ENCODE data around the gene ZNF827.

DNA sequence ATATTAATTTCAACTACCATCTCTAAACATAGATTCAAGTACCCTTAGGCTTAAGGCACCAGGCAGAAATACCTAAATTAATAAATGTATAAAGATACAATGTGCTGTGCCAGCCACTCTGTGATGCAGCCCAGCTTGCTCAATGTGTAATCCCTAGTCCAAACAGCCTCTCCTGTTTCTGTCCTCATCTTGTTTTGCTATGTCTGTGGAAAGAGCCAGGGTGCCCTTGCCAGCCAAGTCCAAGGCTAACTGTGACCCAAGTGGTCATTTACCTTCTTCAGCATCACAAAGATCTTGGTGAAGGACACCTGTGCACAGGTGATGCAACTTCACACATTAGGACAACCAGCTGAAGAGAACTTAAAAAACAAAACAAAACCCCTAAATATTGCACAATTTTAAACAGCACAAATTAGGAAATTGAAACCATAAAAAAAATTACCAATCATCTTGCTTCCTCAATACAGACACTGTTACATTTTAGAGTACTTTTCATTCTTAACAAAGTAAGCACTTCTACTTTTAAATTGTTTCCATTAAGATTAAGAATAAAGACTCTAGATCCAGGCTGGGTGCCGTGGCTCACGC lies 169.1 kb downstream of the ZNF827 start:
- TF ChIP-seq, protein P1, sequence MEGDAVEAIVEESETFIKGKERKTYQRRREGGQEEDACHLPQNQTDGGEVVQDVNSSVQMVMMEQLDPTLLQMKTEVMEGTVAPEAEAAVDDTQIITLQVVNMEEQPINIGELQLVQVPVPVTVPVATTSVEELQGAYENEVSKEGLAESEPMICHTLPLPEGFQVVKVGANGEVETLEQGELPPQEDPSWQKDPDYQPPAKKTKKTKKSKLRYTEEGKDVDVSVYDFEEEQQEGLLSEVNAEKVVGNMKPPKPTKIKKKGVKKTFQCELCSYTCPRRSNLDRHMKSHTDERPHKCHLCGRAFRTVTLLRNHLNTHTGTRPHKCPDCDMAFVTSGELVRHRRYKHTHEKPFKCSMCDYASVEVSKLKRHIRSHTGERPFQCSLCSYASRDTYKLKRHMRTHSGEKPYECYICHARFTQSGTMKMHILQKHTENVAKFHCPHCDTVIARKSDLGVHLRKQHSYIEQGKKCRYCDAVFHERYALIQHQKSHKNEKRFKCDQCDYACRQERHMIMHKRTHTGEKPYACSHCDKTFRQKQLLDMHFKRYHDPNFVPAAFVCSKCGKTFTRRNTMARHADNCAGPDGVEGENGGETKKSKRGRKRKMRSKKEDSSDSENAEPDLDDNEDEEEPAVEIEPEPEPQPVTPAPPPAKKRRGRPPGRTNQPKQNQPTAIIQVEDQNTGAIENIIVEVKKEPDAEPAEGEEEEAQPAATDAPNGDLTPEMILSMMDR (IDR thresholded peaks at IDR 0.05; ENCODE audit: poor library complexity), result no peak
- no peak for TF ChIP-seq EZH2phosphoT487 (IDR thresholded peaks at IDR 0.05; ENCODE audit: low read depth, severe bottlenecking, unreplicated experiment)
